WTC11 (cell line): ENCODE data around the gene C1orf185. TPM values are rescaled to one million over a fixed set of nuclear protein-coding genes. Genes with fewer than 3 reads are reported as not detected.

Source experiments
- ATAC-seq: fragments of 200-7000 bp; cut with Tn5 transposase; 2 replicates; pipeline ENCODE4 v1.10.0; 2021; ENCODE audit warnings: mild to moderate bottlenecking, moderate library complexity
- CTCF ChIA-PET: fragments of 300-600 bp; sonication (Branson Sonifier 250); formaldehyde crosslinking; loops from one replicate; lab custom pipeline; 2021; ENCODE audit warnings: antibody characterized with exemption; lab: Charles Lee
- POLR2A ChIA-PET: fragments of 350-600 bp; sonication (Branson Sonifier 250); formaldehyde crosslinking; loops from one replicate; lab custom pipeline; 2021; ENCODE audit warnings: antibody characterized with exemption; lab: Charles Lee
- DNase-seq: peaks from one replicate; pipeline ENCODE4 v3.0.0; 2021; ENCODE audit warnings: low spot score
- H3K27ac Mint-ChIP-seq: 2 replicates; pipeline ENCODE4 v1.8.0; 2021; ENCODE audit warnings: mixed read lengths
- H3K27me3 Mint-ChIP-seq: 2 replicates; pipeline ENCODE4 v1.8.0; 2021; ENCODE audit warnings: low read depth, mild to moderate bottlenecking, moderate library complexity, mixed read lengths
- H3K36me3 Mint-ChIP-seq: 2 replicates; pipeline ENCODE4 v1.8.0; 2021; ENCODE audit warnings: mixed read lengths
- H3K4me1 Mint-ChIP-seq: 2 replicates; pipeline ENCODE4 v1.8.0; 2022; ENCODE audit warnings: mixed read lengths
- H3K4me3 Mint-ChIP-seq: 2 replicates; pipeline ENCODE4 v1.8.0; 2021; ENCODE audit warnings: mild to moderate bottlenecking, moderate library complexity, mixed read lengths
- H3K9me3 Mint-ChIP-seq: 2 replicates; pipeline ENCODE4 v1.8.0; 2021; ENCODE audit warnings: mixed read lengths
- CREM ChIP-seq: sonication (generic); formaldehyde crosslinking; IDR thresholded peaks from 2 replicates; pipeline ENCODE4 v1.8.1; 2022; ENCODE audit warnings: mild to moderate bottlenecking, missing genetic modification reagents, moderate library complexity
- EMX1 ChIP-seq: fragments of 250-450 bp; sonication (Bioruptor Pico); IDR thresholded peaks from 2 replicates; pipeline ENCODE4 v1.8.0; 2021; ENCODE audit warnings: mild to moderate bottlenecking
- ESRRA ChIP-seq: sonication (generic); formaldehyde crosslinking; IDR thresholded peaks from 2 replicates; pipeline ENCODE4 v1.8.1; 2022; ENCODE audit warnings: mild to moderate bottlenecking, missing genetic modification reagents, borderline replicate concordance
- FOXK1 ChIP-seq: sonication (generic); formaldehyde crosslinking; IDR thresholded peaks from 2 replicates; pipeline ENCODE4 v1.8.0; 2022; ENCODE audit warnings: mild to moderate bottlenecking, moderate library complexity, missing genetic modification reagents
- FOXP1 ChIP-seq: sonication (generic); formaldehyde crosslinking; IDR thresholded peaks from 2 replicates; pipeline ENCODE4 v1.8.0; 2022; ENCODE audit warnings: missing genetic modification reagents, mild to moderate bottlenecking, moderate library complexity, borderline replicate concordance
- HMGA2 ChIP-seq: fragments of 250-450 bp; sonication (Bioruptor Pico); IDR thresholded peaks from 2 replicates; pipeline ENCODE4 v1.4.0; 2021; ENCODE audit warnings: mild to moderate bottlenecking, moderate library complexity
- IRF1 ChIP-seq: sonication (generic); formaldehyde crosslinking; IDR thresholded peaks from 2 replicates; pipeline ENCODE4 v1.8.0; 2023; ENCODE audit warnings: missing genetic modification reagents
- MYBL2 ChIP-seq: sonication (generic); formaldehyde crosslinking; IDR thresholded peaks from 2 replicates; pipeline ENCODE4 v1.8.1; 2023; ENCODE audit warnings: mild to moderate bottlenecking, moderate library complexity, missing genetic modification reagents
- NR3C1 ChIP-seq: sonication (generic); formaldehyde crosslinking; conservative IDR thresholded peaks from 2 replicates; pipeline ENCODE4 v1.8.1; 2023; ENCODE audit warnings: low read depth, mild to moderate bottlenecking, missing genetic modification reagents
- OVOL2 ChIP-seq: fragments of 250-450 bp; sonication (Bioruptor Pico); IDR thresholded peaks from 2 replicates; pipeline ENCODE4 v1.9.0; 2021; ENCODE audit warnings: mild to moderate bottlenecking, borderline replicate concordance
- PRRX2 ChIP-seq: fragments of 250-450 bp; sonication (Bioruptor Pico); IDR thresholded peaks from 2 replicates; pipeline ENCODE4 v1.8.0; 2021; ENCODE audit warnings: mild to moderate bottlenecking
- SMAD3 ChIP-seq: sonication (generic); formaldehyde crosslinking; IDR thresholded peaks from 2 replicates; pipeline ENCODE4 v1.8.0; 2022; ENCODE audit warnings: missing genetic modification reagents, mild to moderate bottlenecking, borderline replicate concordance
- TP53 ChIP-seq: sonication (generic); formaldehyde crosslinking; IDR thresholded peaks from 2 replicates; pipeline ENCODE4 v1.8.1; 2023; ENCODE audit warnings: mild to moderate bottlenecking, missing genetic modification reagents
- ZNF232 ChIP-seq: sonication (generic); formaldehyde crosslinking; IDR thresholded peaks from 2 replicates; pipeline ENCODE4 v1.8.0; 2022; ENCODE audit warnings: mild to moderate bottlenecking, missing genetic modification reagents
- ZNF423 ChIP-seq: fragments of 250-450 bp; sonication (Bioruptor Pico); IDR thresholded peaks from 2 replicates; pipeline ENCODE4 v2.1.2; 2022; ENCODE audit warnings: mild to moderate bottlenecking, moderate library complexity
- ZNF532 ChIP-seq: fragments of 250-450 bp; sonication (Bioruptor Pico); IDR thresholded peaks from 2 replicates; pipeline ENCODE4 v1.9.0; 2021; ENCODE audit warnings: mild to moderate bottlenecking, borderline replicate concordance
- ZNF671 ChIP-seq: fragments of 250-450 bp; sonication (Bioruptor Pico); IDR thresholded peaks from 2 replicates; pipeline ENCODE4 v1.8.0; 2021; ENCODE audit warnings: mild to moderate bottlenecking
- total RNA-seq: library from RNA; stranded (reverse); gene quantifications from 3 replicates; pipeline ENCODE4 v1.2.3, GENCODE V29; 2021
- TF ChIP-seq, protein P1 (sequence below): fragments of 250-450 bp; sonication (Bioruptor Pico); conservative IDR thresholded peaks from 2 replicates; pipeline ENCODE4 v1.9.0; 2021; ENCODE audit warnings: mild to moderate bottlenecking
- TF ChIP-seq, protein P2 (sequence below): sonication (generic); formaldehyde crosslinking; IDR thresholded peaks from 2 replicates; pipeline ENCODE4 v1.8.1; 2023; ENCODE audit warnings: mild to moderate bottlenecking, missing genetic modification reagents
- TF ChIP-seq, protein P3 (sequence below): sonication (generic); formaldehyde crosslinking; IDR thresholded peaks from 2 replicates; pipeline ENCODE4 v1.8.0; 2022; ENCODE audit warnings: mild to moderate bottlenecking, missing genetic modification reagents
- TF ChIP-seq, protein P4 (sequence below): sonication (generic); formaldehyde crosslinking; IDR thresholded peaks from 2 replicates; pipeline ENCODE4 v1.8.0; 2022; ENCODE audit warnings: mild to moderate bottlenecking, missing genetic modification reagents

C1orf185 gene
- total RNA-seq, 1 experiment from 2014 or later, result not detected

DNA sequence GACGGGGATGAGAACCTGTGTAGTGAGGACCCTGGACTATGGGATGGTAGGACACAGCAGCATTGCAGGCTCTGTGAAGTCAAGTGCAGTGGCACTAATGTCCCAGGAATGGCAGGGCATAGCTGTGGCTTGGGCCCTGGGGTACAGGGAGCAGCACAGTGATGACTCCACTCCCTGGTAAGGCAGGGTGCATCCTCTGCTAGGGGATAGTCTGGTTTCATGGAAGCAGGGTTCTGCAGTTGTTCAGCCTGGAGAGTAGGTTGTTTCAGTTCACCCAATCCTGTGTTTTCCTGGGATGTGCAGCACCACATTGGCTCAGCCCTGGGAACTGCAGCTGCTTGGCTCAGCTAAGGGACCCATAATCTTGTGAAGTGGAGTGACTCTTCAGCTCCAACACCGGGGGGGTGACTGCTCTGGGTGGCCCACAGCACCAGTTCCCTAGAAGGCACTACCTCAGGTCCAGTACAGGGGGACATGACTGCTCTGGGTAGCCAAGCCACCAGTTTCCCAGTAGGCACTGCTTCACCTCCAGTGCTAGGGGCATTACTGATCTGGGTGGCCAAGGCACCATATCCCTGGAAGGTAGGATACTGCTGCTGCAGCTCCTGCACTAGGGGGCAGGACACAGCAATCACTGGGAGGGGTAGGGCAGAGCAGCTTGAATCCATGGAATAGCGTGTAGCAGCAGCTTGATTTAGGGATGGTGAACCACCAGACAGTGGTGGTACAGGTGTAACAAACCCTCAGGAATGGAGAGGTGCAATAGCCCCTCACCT, 15.3 kb upstream of the C1orf185 start:
- H3K9me3 Mint-ChIP-seq, result no peaks in the 10 kb centered on the region
- TF ChIP-seq EMX1, result no peak
- TF ChIP-seq, protein P1, sequence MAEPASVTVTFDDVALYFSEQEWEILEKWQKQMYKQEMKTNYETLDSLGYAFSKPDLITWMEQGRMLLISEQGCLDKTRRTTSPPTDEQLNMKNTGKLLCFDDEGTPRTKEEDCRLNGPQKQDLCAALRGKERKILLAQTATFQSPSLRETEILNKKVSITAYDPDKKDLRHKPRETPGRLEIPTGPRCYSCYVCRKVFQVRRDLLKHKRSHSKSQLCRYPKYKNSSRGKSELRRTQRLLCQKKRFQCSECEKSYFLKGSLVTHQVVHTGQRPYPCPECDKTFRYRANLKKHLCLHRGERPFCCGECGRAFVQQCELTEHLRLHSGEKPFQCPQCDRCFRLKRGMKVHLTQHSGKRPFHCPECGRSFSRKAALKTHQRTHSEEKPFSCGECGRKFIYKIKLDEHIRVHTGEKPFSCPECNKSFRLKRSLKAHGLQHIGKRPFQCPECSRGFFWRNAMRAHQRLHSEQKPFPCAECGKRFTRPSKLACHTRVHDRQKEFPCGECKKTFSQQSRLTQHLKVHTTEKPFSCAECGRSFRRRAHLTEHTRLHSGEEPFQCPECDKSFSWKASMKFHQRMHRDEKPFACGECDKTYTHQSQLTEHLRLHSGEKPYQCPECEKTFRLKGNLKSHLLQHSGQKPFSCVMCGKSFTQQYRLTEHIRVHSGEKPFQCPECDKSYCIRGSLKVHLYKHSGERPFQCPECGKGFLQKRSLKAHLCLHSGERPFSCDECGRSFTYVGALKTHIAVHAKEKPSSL, result no peak
- TF ChIP-seq FOXK1 (CRISPR knock-in tag), result no peak
- TF ChIP-seq IRF1 (CRISPR knock-in tag), result no peak
- TF ChIP-seq ZNF232 (CRISPR knock-in tag), result no peak
- TF ChIP-seq SMAD3, result no peak
- no peak for TF ChIP-seq ZNF671
- no peak for TF ChIP-seq ESRRA (CRISPR knock-in tag)
- TF ChIP-seq, protein P2, sequence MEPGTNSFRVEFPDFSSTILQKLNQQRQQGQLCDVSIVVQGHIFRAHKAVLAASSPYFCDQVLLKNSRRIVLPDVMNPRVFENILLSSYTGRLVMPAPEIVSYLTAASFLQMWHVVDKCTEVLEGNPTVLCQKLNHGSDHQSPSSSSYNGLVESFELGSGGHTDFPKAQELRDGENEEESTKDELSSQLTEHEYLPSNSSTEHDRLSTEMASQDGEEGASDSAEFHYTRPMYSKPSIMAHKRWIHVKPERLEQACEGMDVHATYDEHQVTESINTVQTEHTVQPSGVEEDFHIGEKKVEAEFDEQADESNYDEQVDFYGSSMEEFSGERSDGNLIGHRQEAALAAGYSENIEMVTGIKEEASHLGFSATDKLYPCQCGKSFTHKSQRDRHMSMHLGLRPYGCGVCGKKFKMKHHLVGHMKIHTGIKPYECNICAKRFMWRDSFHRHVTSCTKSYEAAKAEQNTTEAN (CRISPR knock-in tag), result no peak
- no peak for TF ChIP-seq OVOL2 (CRISPR knock-in tag)
- TF ChIP-seq PRRX2 (CRISPR knock-in tag), result no peak
- TF ChIP-seq ZNF423 (CRISPR knock-in tag), result no peak
- no peaks in the 10 kb centered on the region for H3K36me3 Mint-ChIP-seq
- H3K4me3 Mint-ChIP-seq, result no peak overlapping the region
- no peaks in the 10 kb centered on the region; the same call in 1 of the 2 replicates for H3K27me3 Mint-ChIP-seq
- peak; percentile 18 for DNase-seq
- H3K27ac Mint-ChIP-seq, result no peak overlapping the region
- no peaks in the 10 kb centered on the region for H3K4me1 Mint-ChIP-seq
- CTCF ChIA-PET, result interaction anchor here (1.0 to 1.4 kb wide), 3 partner anchors 102 to 157 kb away, joined by 3 to 6 read pairs (median 5); no protein-coding TSS in a partner anchor
- peak; percentile 88 for ATAC-seq
- POLR2A ChIA-PET, result no interaction called here

DNA sequence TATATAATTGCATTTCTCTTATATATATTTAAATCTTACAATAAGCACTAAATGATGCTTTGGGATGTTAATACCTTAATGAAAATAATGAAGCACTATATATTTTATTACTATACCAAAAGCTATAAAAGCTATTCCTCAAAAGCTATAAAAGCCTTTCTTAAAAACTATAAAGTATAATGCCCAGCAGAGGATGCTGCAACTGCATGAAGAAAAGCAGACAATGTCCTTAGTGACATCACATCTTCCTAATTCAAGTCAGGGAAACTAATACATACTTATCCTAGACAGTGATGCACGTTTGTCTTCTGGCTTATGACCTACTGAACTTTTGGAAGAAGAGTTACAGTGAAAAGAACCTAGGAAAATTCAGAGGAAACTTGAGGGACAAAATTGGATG, 13.6 kb upstream of the C1orf185 start:
- ChIA-PET POLR2A (no interaction called here), CTCF (interaction anchor here (1.0 to 1.1 kb wide), 2 partner anchors 100 to 224 kb away, joined by 3 to 4 read pairs; no protein-coding TSS in a partner anchor)
- H3K4me1 Mint-ChIP-seq, result no peaks in the 10 kb centered on the region
- no peak for ATAC-seq
- no peaks in the 10 kb centered on the region for H3K9me3 Mint-ChIP-seq
- no peak for DNase-seq
- H3K36me3 Mint-ChIP-seq, result no peaks in the 10 kb centered on the region
- no peaks in the 10 kb centered on the region; the same call in 1 of the 2 replicates for H3K27me3 Mint-ChIP-seq
- H3K4me3 Mint-ChIP-seq, result no peak overlapping the region
- H3K27ac Mint-ChIP-seq, result no peak overlapping the region
- TF ChIP-seq HMGA2 (CRISPR knock-in tag) (no peak), CREM (CRISPR knock-in tag) (no peak), FOXP1 (CRISPR knock-in tag) (no peak), TP53 (no peak), ZNF532 (no peak), NR3C1 (CRISPR knock-in tag) (no peak), MYBL2 (CRISPR knock-in tag) (no peak)
- TF ChIP-seq, protein P3, sequence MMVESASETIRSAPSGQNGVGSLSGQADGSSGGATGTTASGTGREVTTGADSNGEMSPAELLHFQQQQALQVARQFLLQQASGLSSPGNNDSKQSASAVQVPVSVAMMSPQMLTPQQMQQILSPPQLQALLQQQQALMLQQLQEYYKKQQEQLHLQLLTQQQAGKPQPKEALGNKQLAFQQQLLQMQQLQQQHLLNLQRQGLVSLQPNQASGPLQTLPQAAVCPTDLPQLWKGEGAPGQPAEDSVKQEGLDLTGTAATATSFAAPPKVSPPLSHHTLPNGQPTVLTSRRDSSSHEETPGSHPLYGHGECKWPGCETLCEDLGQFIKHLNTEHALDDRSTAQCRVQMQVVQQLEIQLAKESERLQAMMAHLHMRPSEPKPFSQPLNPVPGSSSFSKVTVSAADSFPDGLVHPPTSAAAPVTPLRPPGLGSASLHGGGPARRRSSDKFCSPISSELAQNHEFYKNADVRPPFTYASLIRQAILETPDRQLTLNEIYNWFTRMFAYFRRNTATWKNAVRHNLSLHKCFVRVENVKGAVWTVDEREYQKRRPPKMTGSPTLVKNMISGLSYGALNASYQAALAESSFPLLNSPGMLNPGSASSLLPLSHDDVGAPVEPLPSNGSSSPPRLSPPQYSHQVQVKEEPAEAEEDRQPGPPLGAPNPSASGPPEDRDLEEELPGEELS, result no peak
- TF ChIP-seq, protein P4, sequence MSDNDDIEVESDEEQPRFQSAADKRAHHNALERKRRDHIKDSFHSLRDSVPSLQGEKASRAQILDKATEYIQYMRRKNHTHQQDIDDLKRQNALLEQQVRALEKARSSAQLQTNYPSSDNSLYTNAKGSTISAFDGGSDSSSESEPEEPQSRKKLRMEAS, result no peak
